ENCODE results near the gene ZNF516.

ZNF516 gene

GRCh38 chr18:76396792-76397191, 98.2 kb downstream of the ZNF516 start:
- DNase-seq = no peak

GRCh38 chr18:76395609-76396008, 99.4 kb downstream of the ZNF516 start:
- DNase-seq = no peak

- DNase-seq = no peak
Measured at GRCh38 chr18:76394780-76395476, 100.1 kb downstream of the ZNF516 start.

GRCh38 chr18:76392349-76392748, 102.7 kb downstream of the ZNF516 start:
- no peak for DNase-seq

- no peak for DNase-seq
Measured at GRCh38 chr18:76391746-76392145, 103.3 kb downstream of the ZNF516 start.

GRCh38 chr18:76391038-76391437, 104.0 kb downstream of the ZNF516 start:
- no peak for DNase-seq

- no peak for DNase-seq
Measured at GRCh38 chr18:76390452-76391035, 104.5 kb downstream of the ZNF516 start.

GRCh38 chr18:76389716-76390115, 105.3 kb downstream of the ZNF516 start:
- no peak for DNase-seq

- DNase-seq = no peak
Measured at GRCh38 chr18:76388891-76389423, 106.1 kb downstream of the ZNF516 start.

GRCh38 chr18:76388261-76388660, 106.8 kb downstream of the ZNF516 start:
- DNase-seq = no peak

GRCh38 chr18:76387608-76388007, 107.4 kb downstream of the ZNF516 start:
- no peak for DNase-seq

GRCh38 chr18:76386886-76387285, 108.2 kb downstream of the ZNF516 start:
- DNase-seq = no peak

- no peak for DNase-seq
Measured at GRCh38 chr18:76386071-76386470, 109.0 kb downstream of the ZNF516 start.

- DNase-seq = no peak
Measured at GRCh38 chr18:76385681-76385975, 109.4 kb downstream of the ZNF516 start.

- DNase-seq = no peak
Measured at GRCh38 chr18:76384861-76385680, 110.0 kb downstream of the ZNF516 start.

GRCh38 chr18:76384114-76384790, 110.8 kb downstream of the ZNF516 start:
- DNase-seq = no peak

- DNase-seq = no peak
Measured at GRCh38 chr18:76383636-76384035, 111.4 kb downstream of the ZNF516 start.

GRCh38 chr18:76382275-76382674, 112.8 kb downstream of the ZNF516 start:
- DNase-seq = no peak

- DNase-seq = no peak
Measured at GRCh38 chr18:76380791-76381405, 114.1 kb downstream of the ZNF516 start.

GRCh38 chr18:76380127-76380729, 114.8 kb downstream of the ZNF516 start:
- DNase-seq = no peak

GRCh38 chr18:76379226-76380126, 115.6 kb downstream of the ZNF516 start:
- DNase-seq = no peak
